HG03097 (cell line): ENCODE results near the gene THSD7B.

ENCODE experiments used
- ATAC-seq: cut with Tn5 transposase; IDR thresholded peaks from one replicate; pipeline ENCODE4 v1.9.1; 2021; ENCODE audit not compliant: unreplicated experiment, low FRiP score

Gene THSD7B

DNA sequence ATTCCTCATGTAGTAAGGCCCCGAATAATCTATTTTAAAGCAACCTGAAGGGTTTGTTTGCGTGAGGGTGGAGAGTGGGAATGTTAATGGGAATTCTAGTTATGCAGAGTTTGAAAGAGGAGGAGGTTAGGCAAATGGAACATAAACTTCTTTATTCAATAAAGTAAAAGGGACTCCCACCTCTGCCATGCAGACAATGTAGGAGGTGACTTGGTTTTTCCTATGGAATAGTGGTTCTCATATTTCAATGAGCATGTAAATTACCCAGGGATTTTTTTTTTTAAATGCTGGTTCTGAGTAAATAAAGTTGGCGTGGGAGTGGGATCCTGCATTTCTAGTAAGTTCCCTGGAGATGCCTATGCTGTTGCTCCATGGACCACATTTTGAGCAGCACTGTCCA lies 367.9 kb downstream of the THSD7B start:
- no peak for ATAC-seq

- no peak for ATAC-seq
Observed at GRCh38 chr2:137138263-137138662, 372.9 kb downstream of the THSD7B start.

- no peak for ATAC-seq
Observed at GRCh38 chr2:137151731-137152130, 386.4 kb downstream of the THSD7B start.

DNA sequence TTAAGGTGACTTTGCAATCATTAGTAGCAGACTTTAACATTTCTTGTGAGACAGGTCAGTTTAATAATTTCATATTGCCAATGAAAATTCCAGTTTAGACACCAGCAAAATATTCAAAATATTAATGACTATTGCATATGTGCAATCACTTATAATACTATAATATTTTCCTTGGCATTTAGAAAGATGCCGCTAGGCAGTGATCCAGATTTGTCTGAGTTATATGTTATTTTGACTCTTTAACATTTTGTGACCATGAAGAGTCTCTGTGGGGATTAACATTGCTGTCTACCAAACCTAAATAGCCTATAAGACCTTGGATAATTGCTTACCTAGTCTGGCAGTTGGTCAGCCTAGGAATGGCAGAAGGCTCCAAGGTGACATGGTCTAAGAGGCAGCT lies 389.6 kb downstream of the THSD7B start:
- ATAC-seq, result no peak

GRCh38 chr2:137155356-137156104 lies 390.2 kb downstream of the THSD7B start:
- no peak for ATAC-seq

- ATAC-seq, result no peak
Observed at GRCh38 chr2:137156221-137156844, 391.0 kb downstream of the THSD7B start.

GRCh38 chr2:137157851-137158250 lies 392.5 kb downstream of the THSD7B start:
- no peak for ATAC-seq

- ATAC-seq, result no peak
Observed at GRCh38 chr2:137161250-137161649, 395.9 kb downstream of the THSD7B start.

- no peak for ATAC-seq
Observed at GRCh38 chr2:137165968-137166367, 400.6 kb downstream of the THSD7B start.

- ATAC-seq, result no peak
Observed at GRCh38 chr2:137167651-137168050, 402.3 kb downstream of the THSD7B start.

- ATAC-seq, result no peak
Observed at GRCh38 chr2:137168552-137168951, 403.2 kb downstream of the THSD7B start.

- no peak for ATAC-seq
Observed at GRCh38 chr2:137172162-137172561, 406.8 kb downstream of the THSD7B start.

DNA sequence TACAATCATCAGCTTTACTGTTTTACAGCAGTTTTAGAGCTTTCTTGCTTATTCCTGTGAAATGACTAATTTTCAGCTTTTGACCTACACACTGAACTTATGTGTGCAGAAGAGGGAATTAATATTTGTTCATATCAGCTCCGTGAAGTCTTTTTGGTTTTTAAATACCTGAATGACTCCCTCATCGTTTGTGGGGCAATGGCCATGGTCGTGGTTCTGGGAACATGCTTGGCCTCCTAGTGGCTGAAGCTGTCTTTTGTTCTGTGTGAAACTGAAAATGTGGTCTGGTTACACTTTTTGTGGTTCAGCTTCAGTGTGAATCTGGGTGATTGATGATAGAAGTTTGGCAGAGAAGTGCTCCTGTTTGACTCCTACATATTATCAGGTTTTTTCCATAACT lies 408.1 kb downstream of the THSD7B start:
- ATAC-seq, result peak; percentile 76

GRCh38 chr2:137175246-137175645 lies 409.9 kb downstream of the THSD7B start:
- no peak for ATAC-seq

- ATAC-seq, result no peak
Observed at GRCh38 chr2:137178951-137179377, 413.6 kb downstream of the THSD7B start.

GRCh38 chr2:137179542-137179941 lies 414.2 kb downstream of the THSD7B start:
- no peak for ATAC-seq

- ATAC-seq, result no peak
Observed at GRCh38 chr2:137180012-137180411, 414.7 kb downstream of the THSD7B start.

DNA sequence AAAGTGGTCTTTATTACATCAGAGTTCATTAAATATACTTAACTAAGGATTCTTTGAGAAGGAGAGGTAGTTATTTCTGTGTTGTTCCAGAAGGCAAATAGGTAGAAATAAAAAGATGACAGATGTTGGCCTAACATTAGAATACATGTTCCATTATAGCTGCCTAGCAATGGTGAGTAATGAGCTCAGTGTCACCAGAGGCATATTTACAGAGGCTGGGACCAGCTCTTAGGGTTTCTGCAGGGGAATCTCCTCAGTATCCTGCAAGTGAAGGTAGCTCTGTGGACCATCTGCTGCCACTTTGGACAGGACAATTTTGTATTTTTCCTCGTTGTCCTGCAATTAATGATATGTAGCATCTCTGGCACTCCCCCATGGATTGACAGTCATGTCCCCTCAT lies 416.0 kb downstream of the THSD7B start:
- no peak for ATAC-seq

DNA sequence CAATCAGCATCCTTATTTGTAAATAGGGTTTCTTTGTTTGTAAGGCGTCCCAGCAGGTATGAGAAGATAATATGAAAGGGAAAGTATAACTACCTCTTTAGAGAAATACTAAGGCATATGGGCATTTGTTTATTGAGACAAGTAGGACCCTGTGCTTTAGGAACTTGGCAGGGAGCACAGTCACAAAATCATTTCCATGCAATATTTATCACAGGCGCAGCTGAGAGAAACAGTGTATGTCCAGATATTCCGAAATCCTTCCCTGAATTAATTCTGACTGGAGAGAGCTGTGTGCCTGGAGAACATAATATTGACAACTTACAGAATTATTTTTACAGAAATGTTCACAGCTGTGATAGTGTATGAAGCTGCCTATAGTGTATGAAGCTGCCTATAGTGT lies 416.7 kb downstream of the THSD7B start:
- ATAC-seq, result no peak

- ATAC-seq, result no peak
Observed at GRCh38 chr2:137183206-137183898, 418.0 kb downstream of the THSD7B start.

- ATAC-seq, result no peak
Observed at GRCh38 chr2:137185378-137186078, 420.2 kb downstream of the THSD7B start.
